Activated naive CD8-positive, alpha-beta T cell treated with anti-CD3 and anti-CD28 coated beads, Interleukin-2, amount 50 U/mL, for 24 hours (primary cell): ENCODE data around the gene ABHD18.
"Not testable (repeated sequence)": the region's sequence is repeated elsewhere in the genome, so short reads cannot be mapped to it uniquely, and the experiment has no call there.

ENCODE experiments used
- ATAC-seq: fragments of 150-1000 bp; cut with Tn5 transposase; one replicate; pipeline ENCODE4 v1.10.0; 2021
- DNase-seq: peaks from one replicate; pipeline ENCODE4 v3.0.0; 2021
- H3K27ac Mint-ChIP-seq: one replicate; pipeline ENCODE4 v1.8.0; 2021; ENCODE audit warnings: mild to moderate bottlenecking, mixed read lengths
- H3K27me3 Mint-ChIP-seq: one replicate; pipeline ENCODE4 v1.8.0; 2021; ENCODE audit warnings: mixed read lengths
- H3K36me3 Mint-ChIP-seq: one replicate; pipeline ENCODE4 v1.8.0; 2021; ENCODE audit warnings: low read depth, mixed read lengths
- H3K4me1 Mint-ChIP-seq: one replicate; pipeline ENCODE4 v1.8.0; 2021; ENCODE audit warnings: mixed read lengths
- H3K4me3 Mint-ChIP-seq: one replicate; pipeline ENCODE4 v1.8.0; 2021; ENCODE audit warnings: mild to moderate bottlenecking, moderate library complexity, mixed read lengths
- H3K9me3 Mint-ChIP-seq: one replicate; pipeline ENCODE4 v1.8.0; 2021; ENCODE audit warnings: mixed read lengths

Gene ABHD18

GRCh38 chr4:127967141-127967775, 2.1 kb downstream of the ABHD18 start:
- ATAC-seq: no peak
- DNase-seq: no peak
- Mint-ChIP-seq H3K4me3 (no peak overlapping the region), H3K36me3 (peaks cover 13% of the 10 kb centered on the region), H3K4me1 (peaks cover 42% of the 10 kb centered on the region), H3K9me3 (no peaks in the 10 kb centered on the region), H3K27ac (peak overlapping the region; percentile 46), H3K27me3 (no peaks in the 10 kb centered on the region)

- H3K9me3 Mint-ChIP-seq: no peaks in the 10 kb centered on the region
- peaks cover 7% of the 10 kb centered on the region for H3K36me3 Mint-ChIP-seq
- no peak overlapping the region for H3K4me3 Mint-ChIP-seq
Observed at GRCh38 chr4:127968586-127968985, 3.4 kb downstream of the ABHD18 start.

GRCh38 chr4:127970925-127971324, 5.7 kb downstream of the ABHD18 start:
- H3K36me3 Mint-ChIP-seq: peaks cover 13% of the 10 kb centered on the region
- not testable (repeated sequence) for DNase-seq, H3K9me3 Mint-ChIP-seq, H3K27ac Mint-ChIP-seq, H3K4me3 Mint-ChIP-seq, ATAC-seq, H3K27me3 Mint-ChIP-seq
- H3K4me1 Mint-ChIP-seq: peaks cover 31% of the 10 kb centered on the region

More at GRCh38 chr4:127968586-127968985, 3.4 kb downstream of the ABHD18 start:
- no peaks in the 10 kb centered on the region for H3K27me3 Mint-ChIP-seq
- H3K4me1 Mint-ChIP-seq: peaks cover 33% of the 10 kb centered on the region
- no peak overlapping the region for H3K27ac Mint-ChIP-seq
- DNase-seq (no peak), ATAC-seq (no peak)

- ATAC-seq: no peak
- H3K27me3 Mint-ChIP-seq: no peaks in the 10 kb centered on the region
- DNase-seq: no peak
- H3K36me3 Mint-ChIP-seq: peaks cover 14% of the 10 kb centered on the region
- H3K4me1 Mint-ChIP-seq: peaks cover 8% of the 10 kb centered on the region
- H3K27ac Mint-ChIP-seq: no peak overlapping the region
- no peaks in the 10 kb centered on the region for H3K9me3 Mint-ChIP-seq
- H3K4me3 Mint-ChIP-seq: no peak overlapping the region
Observed at GRCh38 chr4:127975121-127975770, 10.0 kb downstream of the ABHD18 start.

GRCh38 chr4:127978930-127979329, 13.7 kb downstream of the ABHD18 start:
- H3K4me3 Mint-ChIP-seq: no peak overlapping the region
- H3K9me3 Mint-ChIP-seq: no peaks in the 10 kb centered on the region
- DNase-seq (no peak), ATAC-seq (no peak)
- peaks cover 17% of the 10 kb centered on the region for H3K36me3 Mint-ChIP-seq
- H3K4me1 Mint-ChIP-seq: peaks cover 4% of the 10 kb centered on the region
- H3K27me3 Mint-ChIP-seq: no peaks in the 10 kb centered on the region
- H3K27ac Mint-ChIP-seq: no peak overlapping the region

GRCh38 chr4:127982445-127982844, 17.2 kb downstream of the ABHD18 start:
- DNase-seq (no peak), ATAC-seq (no peak)
- Mint-ChIP-seq H3K27me3 (no peaks in the 10 kb centered on the region), H3K9me3 (no peaks in the 10 kb centered on the region), H3K4me3 (no peak overlapping the region), H3K36me3 (peaks cover 25% of the 10 kb centered on the region), H3K27ac (no peak overlapping the region), H3K4me1 (no peaks in the 10 kb centered on the region)

- H3K9me3 Mint-ChIP-seq: no peaks in the 10 kb centered on the region
- no peak overlapping the region for H3K4me3 Mint-ChIP-seq
- peaks cover 31% of the 10 kb centered on the region for H3K36me3 Mint-ChIP-seq
- H3K4me1 Mint-ChIP-seq: no peaks in the 10 kb centered on the region
- DNase-seq (no peak), ATAC-seq (no peak)
- H3K27me3 Mint-ChIP-seq: no peaks in the 10 kb centered on the region
- H3K27ac Mint-ChIP-seq: no peak overlapping the region
Observed at GRCh38 chr4:127985989-127986388, 20.8 kb downstream of the ABHD18 start.

GRCh38 chr4:127988638-127989037, 23.4 kb downstream of the ABHD18 start:
- Mint-ChIP-seq H3K9me3 (no peaks in the 10 kb centered on the region), H3K27ac (no peak overlapping the region), H3K4me1 (no peaks in the 10 kb centered on the region), H3K4me3 (no peak overlapping the region), H3K36me3 (peaks cover 30% of the 10 kb centered on the region), H3K27me3 (no peaks in the 10 kb centered on the region)
- ATAC-seq: no peak
- no peak for DNase-seq

GRCh38 chr4:127993151-127993550, 27.9 kb downstream of the ABHD18 start:
- peaks cover 13% of the 10 kb centered on the region for H3K4me1 Mint-ChIP-seq
- no peak overlapping the region for H3K27ac Mint-ChIP-seq
- no peak for ATAC-seq

GRCh38 chr4:127995776-127996175, 30.6 kb downstream of the ABHD18 start:
- Mint-ChIP-seq H3K4me3 (no peak overlapping the region), H3K4me1 (peaks cover 13% of the 10 kb centered on the region), H3K36me3 (peaks cover 41% of the 10 kb centered on the region), H3K27ac (no peak overlapping the region), H3K9me3 (peaks cover 14% of the 10 kb centered on the region), H3K27me3 (no peaks in the 10 kb centered on the region)
- DNase-seq (no peak), ATAC-seq (no peak)

More at GRCh38 chr4:127993151-127993550, 27.9 kb downstream of the ABHD18 start:
- peaks cover 4% of the 10 kb centered on the region for H3K9me3 Mint-ChIP-seq
- peaks cover 35% of the 10 kb centered on the region for H3K36me3 Mint-ChIP-seq
- DNase-seq: no peak
- no peaks in the 10 kb centered on the region for H3K27me3 Mint-ChIP-seq
- no peak overlapping the region for H3K4me3 Mint-ChIP-seq

- peaks cover 45% of the 10 kb centered on the region for H3K36me3 Mint-ChIP-seq
- not testable (repeated sequence) for H3K27me3 Mint-ChIP-seq
Observed at GRCh38 chr4:127996521-127996920, 31.3 kb downstream of the ABHD18 start.

GRCh38 chr4:127997534-127998388, 32.6 kb downstream of the ABHD18 start:
- H3K36me3 Mint-ChIP-seq: peaks cover 48% of the 10 kb centered on the region
- peaks cover 18% of the 10 kb centered on the region for H3K4me1 Mint-ChIP-seq
- no peak for DNase-seq
- ATAC-seq: peak; percentile 81
- H3K9me3 Mint-ChIP-seq: peaks cover 14% of the 10 kb centered on the region
- H3K27me3 Mint-ChIP-seq: no peaks in the 10 kb centered on the region
- no peak overlapping the region for H3K27ac Mint-ChIP-seq
- H3K4me3 Mint-ChIP-seq: no peak overlapping the region

More at GRCh38 chr4:127996521-127996920, 31.3 kb downstream of the ABHD18 start:
- peaks cover 14% of the 10 kb centered on the region for H3K4me1 Mint-ChIP-seq
- not testable (repeated sequence) for DNase-seq, ATAC-seq, H3K27ac Mint-ChIP-seq, H3K4me3 Mint-ChIP-seq
- peaks cover 14% of the 10 kb centered on the region for H3K9me3 Mint-ChIP-seq

GRCh38 chr4:128006592-128006991, 41.4 kb downstream of the ABHD18 start:
- peaks cover 20% of the 10 kb centered on the region for H3K36me3 Mint-ChIP-seq
- H3K4me3 Mint-ChIP-seq: no peak overlapping the region
- H3K27ac Mint-ChIP-seq: no peak overlapping the region
- ATAC-seq (no peak), DNase-seq (no peak)
- no peaks in the 10 kb centered on the region for H3K27me3 Mint-ChIP-seq
- H3K4me1 Mint-ChIP-seq: peaks cover 3% of the 10 kb centered on the region
- no peaks in the 10 kb centered on the region for H3K9me3 Mint-ChIP-seq

- H3K27ac Mint-ChIP-seq: no peak overlapping the region
- H3K9me3 Mint-ChIP-seq: no peaks in the 10 kb centered on the region
- peaks cover 2% of the 10 kb centered on the region for H3K4me1 Mint-ChIP-seq
- no peaks in the 10 kb centered on the region for H3K27me3 Mint-ChIP-seq
- H3K36me3 Mint-ChIP-seq: peaks cover 25% of the 10 kb centered on the region
- DNase-seq (no peak), ATAC-seq (no peak)
- H3K4me3 Mint-ChIP-seq: no peak overlapping the region
Observed at GRCh38 chr4:128009428-128009827, 44.2 kb downstream of the ABHD18 start.

- ATAC-seq (no peak), DNase-seq (no peak)
- H3K27ac Mint-ChIP-seq: no peak overlapping the region
- peaks cover 34% of the 10 kb centered on the region for H3K36me3 Mint-ChIP-seq
- H3K27me3 Mint-ChIP-seq: no peaks in the 10 kb centered on the region
- no peak overlapping the region for H3K4me3 Mint-ChIP-seq
- H3K9me3 Mint-ChIP-seq: no peaks in the 10 kb centered on the region
- no peaks in the 10 kb centered on the region for H3K4me1 Mint-ChIP-seq
Observed at GRCh38 chr4:128025319-128025718, 60.1 kb downstream of the ABHD18 start.
